HFF-Myc (cell line): ENCODE measurements around the gene MYB.

Source experiments
- DNase-seq: peaks from one replicate; pipeline ENCODE4 v3.0.0-alpha.2; 2011; ENCODE audit warnings: low read depth; ENCODE audit errors: extremely low read depth
- H3K4me3 ChIP-seq: replicated peaks from 2 replicates; pipeline ENCODE4 v1.5.1; 2011; ENCODE audit warnings: low read depth, mild to moderate bottlenecking, control low read depth, low read length
- TF ChIP-seq, protein P1 (sequence below): IDR thresholded peaks from 2 replicates; pipeline ENCODE4 v1.5.1; 2012; ENCODE audit warnings: mild to moderate bottlenecking, low read depth, low read length, control low read depth; ENCODE audit errors: missing control alignments

Gene MYB

DNA sequence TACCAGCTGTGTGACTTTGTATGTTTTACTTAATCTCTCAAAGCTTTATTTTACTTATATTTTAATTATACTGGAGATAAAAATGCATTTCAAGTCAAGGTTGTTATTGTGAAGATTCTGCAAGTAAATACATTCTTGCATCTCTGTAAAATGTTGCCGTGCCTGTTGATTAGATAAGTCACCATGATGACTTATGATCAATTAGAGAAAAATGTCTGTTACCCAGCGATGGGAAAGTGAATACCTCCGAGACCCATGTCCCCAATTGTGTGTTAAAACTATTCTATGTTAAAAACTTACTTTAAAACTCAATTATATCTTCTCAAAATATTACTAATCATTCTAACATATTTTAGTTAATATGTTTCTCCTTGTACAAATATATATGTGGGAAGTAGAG, 39.9 kb downstream of the MYB start:
- no peak for DNase-seq
- TF ChIP-seq, protein P1, sequence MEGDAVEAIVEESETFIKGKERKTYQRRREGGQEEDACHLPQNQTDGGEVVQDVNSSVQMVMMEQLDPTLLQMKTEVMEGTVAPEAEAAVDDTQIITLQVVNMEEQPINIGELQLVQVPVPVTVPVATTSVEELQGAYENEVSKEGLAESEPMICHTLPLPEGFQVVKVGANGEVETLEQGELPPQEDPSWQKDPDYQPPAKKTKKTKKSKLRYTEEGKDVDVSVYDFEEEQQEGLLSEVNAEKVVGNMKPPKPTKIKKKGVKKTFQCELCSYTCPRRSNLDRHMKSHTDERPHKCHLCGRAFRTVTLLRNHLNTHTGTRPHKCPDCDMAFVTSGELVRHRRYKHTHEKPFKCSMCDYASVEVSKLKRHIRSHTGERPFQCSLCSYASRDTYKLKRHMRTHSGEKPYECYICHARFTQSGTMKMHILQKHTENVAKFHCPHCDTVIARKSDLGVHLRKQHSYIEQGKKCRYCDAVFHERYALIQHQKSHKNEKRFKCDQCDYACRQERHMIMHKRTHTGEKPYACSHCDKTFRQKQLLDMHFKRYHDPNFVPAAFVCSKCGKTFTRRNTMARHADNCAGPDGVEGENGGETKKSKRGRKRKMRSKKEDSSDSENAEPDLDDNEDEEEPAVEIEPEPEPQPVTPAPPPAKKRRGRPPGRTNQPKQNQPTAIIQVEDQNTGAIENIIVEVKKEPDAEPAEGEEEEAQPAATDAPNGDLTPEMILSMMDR = no peak
- no peak overlapping the region for H3K4me3 ChIP-seq

DNA sequence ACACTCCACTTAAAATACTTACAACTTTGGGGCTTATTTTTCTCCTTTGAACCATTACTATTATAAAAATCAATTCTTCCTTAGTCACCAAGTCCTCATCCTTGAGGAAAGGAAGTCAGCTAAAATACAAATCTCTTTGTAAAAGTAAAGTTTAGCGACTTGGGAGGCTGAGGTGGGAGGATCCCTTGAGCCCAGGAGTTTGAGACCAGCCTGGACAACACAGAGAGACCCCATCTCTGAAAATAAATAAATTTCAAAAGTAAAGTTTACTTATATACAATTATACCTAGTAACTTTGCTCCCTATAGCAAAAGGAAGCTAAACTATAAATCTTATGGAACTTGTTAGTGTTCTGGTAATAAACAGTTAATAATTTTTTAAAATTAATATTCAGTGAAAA, 40.4 kb downstream of the MYB start:
- TF ChIP-seq, protein P1 = no peak
- H3K4me3 ChIP-seq = no peak overlapping the region
- DNase-seq = no peak

DNA sequence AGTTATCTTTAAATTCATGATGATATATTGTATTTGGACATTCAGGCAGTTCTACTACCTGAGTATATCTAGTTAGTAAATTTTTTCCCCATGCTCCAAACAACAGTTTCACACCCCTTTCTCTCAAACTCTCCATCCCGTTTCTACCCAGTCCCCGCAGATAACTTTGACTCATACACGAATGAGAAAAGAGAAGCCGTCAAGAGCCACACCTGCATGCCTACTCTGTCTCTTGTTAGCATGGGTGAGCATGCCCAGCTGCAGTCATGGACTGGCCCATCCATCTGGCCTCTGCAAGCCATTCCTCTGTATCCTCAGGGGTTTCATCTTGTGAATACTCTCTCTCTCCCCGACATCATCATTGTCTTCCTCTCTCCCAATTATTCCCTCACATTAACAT, 41.5 kb downstream of the MYB start:
- DNase-seq = no peak
- H3K4me3 ChIP-seq = no peak overlapping the region
- TF ChIP-seq, protein P1 = no peak

DNA sequence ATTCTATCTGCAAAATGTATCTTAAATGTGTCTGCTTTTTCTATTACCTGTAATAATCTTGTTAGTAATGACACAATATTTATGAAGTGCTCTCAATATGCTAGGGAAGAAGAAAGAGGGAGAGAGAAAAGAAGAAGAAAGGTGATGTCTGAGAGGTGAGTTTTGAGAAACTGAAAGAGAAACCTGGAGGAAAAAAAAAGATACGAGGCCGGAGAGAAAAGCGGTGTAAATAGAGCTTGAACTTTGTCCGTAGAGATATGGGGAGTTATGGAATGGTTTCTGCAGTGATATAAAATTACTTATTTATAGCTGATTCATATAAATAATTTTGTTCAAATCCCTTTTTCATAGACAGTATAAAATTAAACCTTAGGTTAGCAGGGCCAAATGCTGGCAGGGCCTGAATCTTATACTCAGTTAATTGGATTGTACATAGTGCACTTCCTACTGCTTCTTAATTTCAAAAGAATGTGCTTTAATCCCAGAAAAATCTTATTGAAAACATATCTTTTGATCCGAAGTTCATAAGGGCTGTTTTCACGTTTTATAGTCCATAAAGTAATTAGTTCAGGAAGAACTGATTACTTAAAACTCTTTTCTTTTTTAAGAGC, 43.0 kb downstream of the MYB start:
- no peak overlapping the region for H3K4me3 ChIP-seq
- TF ChIP-seq, protein P1 = no peak
- DNase-seq = no peak

DNA sequence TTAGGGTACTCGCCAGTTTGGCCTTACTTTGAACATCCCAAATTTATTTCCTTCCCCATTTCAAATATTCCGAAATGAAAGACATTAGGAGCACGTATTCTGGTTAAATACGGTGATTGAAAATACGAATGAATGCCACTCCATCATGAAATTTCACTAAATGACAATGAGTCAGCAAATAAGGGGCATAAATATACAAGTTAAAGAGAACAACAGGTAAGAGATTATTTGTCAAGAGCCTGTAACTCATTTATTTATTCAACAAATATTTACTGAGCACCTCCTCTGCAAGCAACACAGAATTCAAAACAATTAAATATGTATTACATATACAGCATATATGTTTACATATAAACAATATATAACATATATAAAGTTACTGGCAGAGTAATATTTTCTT, 44.8 kb downstream of the MYB start:
- H3K4me3 ChIP-seq = no peak overlapping the region
- TF ChIP-seq, protein P1 = no peak
- DNase-seq = no peak

DNA sequence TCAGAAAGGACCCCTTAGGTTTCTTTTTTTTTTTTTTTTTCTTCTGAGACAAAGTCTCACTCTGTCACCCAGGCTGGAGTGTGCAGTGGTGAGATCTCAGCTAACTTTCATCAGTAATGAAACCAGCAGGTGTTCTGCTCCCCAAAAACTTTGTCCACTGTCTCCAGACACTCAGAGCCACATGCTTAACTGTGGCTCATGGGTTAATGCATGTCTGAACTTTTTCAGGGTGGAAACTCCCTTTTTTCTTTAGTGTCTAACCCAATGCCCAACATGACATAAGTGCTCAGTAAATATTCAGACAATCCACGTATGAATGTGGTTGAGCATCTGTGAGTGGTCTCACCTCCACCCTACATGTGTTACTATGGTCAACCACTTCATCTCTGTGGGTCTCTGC, 45.4 kb downstream of the MYB start:
- TF ChIP-seq, protein P1 = no peak
- no peak overlapping the region for H3K4me3 ChIP-seq
- no peak for DNase-seq

DNA sequence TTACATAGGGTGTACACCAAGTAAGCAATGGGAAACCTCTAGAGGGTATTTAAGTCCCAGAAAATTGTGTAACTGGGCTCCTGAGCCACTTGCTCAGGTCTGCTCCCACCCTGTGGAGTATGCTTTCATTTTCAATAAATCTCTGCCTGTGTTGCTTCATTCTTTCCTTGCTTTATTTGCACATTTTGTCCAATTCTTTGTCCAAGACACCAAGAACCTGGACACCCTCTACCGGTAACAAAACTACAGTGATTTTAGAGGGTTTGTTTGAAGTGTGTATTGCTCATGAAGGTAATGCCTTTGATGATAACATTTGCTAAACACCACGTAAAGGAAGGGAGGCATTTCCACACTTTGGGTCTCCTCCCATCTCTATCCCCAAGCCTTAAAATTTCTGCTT, 46.2 kb downstream of the MYB start:
- DNase-seq = no peak
- TF ChIP-seq, protein P1 = no peak

More for the DNA sequence above, 46.2 kb downstream of the MYB start:
- H3K4me3 ChIP-seq = no peak overlapping the region
